Vagina (tissue), 2 donors: ENCODE measurements around the gene GRM4.

Source experiments
- POLR2AphosphoS5 ChIP-seq, 2 donors: sonication (generic); formaldehyde crosslinking; IDR thresholded peaks; one replicate each; pipeline ENCODE4 v1.9.0; 2017; ENCODE audit warnings: antibody characterized with exemption in 2 of 2, mild to moderate bottlenecking in 2 of 2, low read depth in 1 of 2; ENCODE audit not compliant: insufficient read depth in 1 of 2
- TF ChIP-seq, protein P1 (sequence below), 3 experiments: fragments of 450-650 bp in 2 of 3; fragments of 200-600 bp in 1 of 3; sonication (generic) in 1 of 3; IDR thresholded peaks; one replicate each; pipeline ENCODE4 v1.5.1; 2017 to 2019; ENCODE audit warnings: antibody characterized with exemption in 3 of 3, mild to moderate bottlenecking in 2 of 3, moderate library complexity in 2 of 3

DNA sequence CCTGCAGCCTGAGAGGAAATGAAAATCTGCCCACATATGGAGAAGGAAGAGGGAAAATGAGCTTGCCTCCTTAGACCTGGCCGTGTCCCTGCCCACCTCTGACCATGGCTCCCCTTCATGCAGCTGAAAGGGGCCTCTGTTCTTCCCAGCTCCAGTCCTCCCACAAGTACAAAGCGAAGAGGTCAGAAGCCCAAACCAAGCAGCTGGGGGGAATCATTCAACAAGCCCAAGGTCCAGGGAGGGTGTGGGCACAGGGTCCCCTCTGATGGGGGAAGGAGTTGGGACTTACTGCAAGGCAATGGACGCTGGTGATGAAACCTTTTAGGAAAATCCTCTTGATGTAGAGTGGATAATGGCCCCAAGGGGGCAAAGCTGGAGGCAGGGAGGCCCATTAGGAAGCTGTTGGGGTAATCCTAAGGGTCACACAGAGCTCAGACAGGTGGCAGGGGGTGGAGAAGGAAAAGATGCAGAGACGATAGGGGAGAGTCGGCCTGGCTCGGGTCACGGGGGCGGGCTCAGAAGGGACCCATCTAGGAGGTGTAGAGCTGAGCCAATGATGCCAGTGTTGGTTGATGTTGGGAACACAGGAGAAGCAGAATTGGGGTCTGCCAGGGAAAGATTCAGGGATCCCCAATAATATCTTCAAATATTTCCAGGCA lies 16.1 kb upstream of the GRM4 start:
- TF ChIP-seq POLR2AphosphoS5 (IDR thresholded peaks at IDR 0.05; ENCODE audit: insufficient read depth in 1 of 2, low read depth in 1 of 2): no peak
- TF ChIP-seq, protein P1, sequence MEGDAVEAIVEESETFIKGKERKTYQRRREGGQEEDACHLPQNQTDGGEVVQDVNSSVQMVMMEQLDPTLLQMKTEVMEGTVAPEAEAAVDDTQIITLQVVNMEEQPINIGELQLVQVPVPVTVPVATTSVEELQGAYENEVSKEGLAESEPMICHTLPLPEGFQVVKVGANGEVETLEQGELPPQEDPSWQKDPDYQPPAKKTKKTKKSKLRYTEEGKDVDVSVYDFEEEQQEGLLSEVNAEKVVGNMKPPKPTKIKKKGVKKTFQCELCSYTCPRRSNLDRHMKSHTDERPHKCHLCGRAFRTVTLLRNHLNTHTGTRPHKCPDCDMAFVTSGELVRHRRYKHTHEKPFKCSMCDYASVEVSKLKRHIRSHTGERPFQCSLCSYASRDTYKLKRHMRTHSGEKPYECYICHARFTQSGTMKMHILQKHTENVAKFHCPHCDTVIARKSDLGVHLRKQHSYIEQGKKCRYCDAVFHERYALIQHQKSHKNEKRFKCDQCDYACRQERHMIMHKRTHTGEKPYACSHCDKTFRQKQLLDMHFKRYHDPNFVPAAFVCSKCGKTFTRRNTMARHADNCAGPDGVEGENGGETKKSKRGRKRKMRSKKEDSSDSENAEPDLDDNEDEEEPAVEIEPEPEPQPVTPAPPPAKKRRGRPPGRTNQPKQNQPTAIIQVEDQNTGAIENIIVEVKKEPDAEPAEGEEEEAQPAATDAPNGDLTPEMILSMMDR (IDR thresholded peaks at IDR 0.05): no peak
